Measurements from ENCODE around the gene SRBD1. TPM values are rescaled to one million over a fixed set of nuclear protein-coding genes. Genes with fewer than 3 reads are reported as not detected.

Gene SRBD1
- total RNA-seq, 3 donors from 2014 or later, result 21.1 to 30.2 (median 21.9) TPM

DNA sequence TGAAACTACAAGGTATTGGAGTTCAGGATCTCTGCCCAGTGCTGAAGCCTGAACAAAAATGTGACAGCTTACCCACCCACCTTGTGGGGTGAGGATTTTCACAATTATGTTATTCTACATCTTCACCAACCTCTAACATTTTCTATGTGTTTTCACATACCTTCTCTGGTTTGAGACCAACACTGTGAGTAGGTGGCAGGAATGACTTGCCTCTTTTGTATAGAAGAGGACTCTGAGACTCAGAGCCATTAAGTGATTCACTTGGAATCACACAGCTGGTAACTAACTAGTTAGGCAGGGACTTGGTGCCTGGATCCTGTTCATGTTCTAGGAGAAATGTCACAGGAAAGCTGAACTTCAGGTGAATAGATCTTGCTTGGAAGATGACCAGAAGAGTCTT lies 14.8 kb upstream of the SRBD1 start:
- Histone ChIP-seq H3K27me3 (no peaks in the 10 kb centered on the region), H3K4me1 (no peaks in the 10 kb centered on the region), H3K9me3 (no peaks in the 10 kb centered on the region), H3K27ac (no peak overlapping the region), H3K36me3 (no peaks in the 10 kb centered on the region), H3K4me3 (no peak overlapping the region)
- no peak for DNase-seq (ENCODE audit: low spot score in 2 of 2)
- TF ChIP-seq, protein P1, sequence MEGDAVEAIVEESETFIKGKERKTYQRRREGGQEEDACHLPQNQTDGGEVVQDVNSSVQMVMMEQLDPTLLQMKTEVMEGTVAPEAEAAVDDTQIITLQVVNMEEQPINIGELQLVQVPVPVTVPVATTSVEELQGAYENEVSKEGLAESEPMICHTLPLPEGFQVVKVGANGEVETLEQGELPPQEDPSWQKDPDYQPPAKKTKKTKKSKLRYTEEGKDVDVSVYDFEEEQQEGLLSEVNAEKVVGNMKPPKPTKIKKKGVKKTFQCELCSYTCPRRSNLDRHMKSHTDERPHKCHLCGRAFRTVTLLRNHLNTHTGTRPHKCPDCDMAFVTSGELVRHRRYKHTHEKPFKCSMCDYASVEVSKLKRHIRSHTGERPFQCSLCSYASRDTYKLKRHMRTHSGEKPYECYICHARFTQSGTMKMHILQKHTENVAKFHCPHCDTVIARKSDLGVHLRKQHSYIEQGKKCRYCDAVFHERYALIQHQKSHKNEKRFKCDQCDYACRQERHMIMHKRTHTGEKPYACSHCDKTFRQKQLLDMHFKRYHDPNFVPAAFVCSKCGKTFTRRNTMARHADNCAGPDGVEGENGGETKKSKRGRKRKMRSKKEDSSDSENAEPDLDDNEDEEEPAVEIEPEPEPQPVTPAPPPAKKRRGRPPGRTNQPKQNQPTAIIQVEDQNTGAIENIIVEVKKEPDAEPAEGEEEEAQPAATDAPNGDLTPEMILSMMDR (IDR thresholded peaks at IDR 0.05), result no peak
- no peak for TF ChIP-seq POLR2A (IDR thresholded peaks at IDR 0.05)
- TF ChIP-seq POLR2AphosphoS5 (IDR thresholded peaks at IDR 0.05), result no peak
- intact Hi-C loops (cut with DNase I; ENCODE audit: low total_unique reads), result no loop called here

DNA sequence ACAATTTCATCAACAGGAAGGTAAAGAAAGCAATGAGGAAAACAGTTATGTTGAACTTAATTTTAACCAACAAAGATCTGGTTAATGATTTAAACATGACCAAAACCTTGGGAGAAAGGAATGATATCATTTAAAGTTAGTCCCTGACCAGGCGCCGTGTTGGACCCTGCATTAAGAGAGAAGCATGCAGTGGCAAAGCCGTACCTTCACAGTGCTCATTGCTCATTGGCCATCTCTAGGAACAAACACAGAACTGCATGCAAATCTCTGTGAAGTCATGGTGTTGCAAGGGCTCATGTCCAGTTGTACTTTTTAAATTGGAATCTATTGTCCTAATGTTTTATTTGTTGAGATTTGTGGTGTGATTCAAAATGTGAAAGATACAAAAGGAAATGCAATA lies 12.0 kb upstream of the SRBD1 start:
- Histone ChIP-seq H3K36me3 (no peaks in the 10 kb centered on the region), H3K27me3 (no peaks in the 10 kb centered on the region), H3K4me3 (no peak overlapping the region), H3K9me3 (no peaks in the 10 kb centered on the region), H3K4me1 (no peaks in the 10 kb centered on the region), H3K27ac (no peak overlapping the region)
- intact Hi-C loops (cut with DNase I; ENCODE audit: low total_unique reads), result no loop called here
- DNase-seq (ENCODE audit: low spot score in 2 of 2), result no peak
- TF ChIP-seq POLR2A (IDR thresholded peaks at IDR 0.05) (no peak), POLR2AphosphoS5 (IDR thresholded peaks at IDR 0.05) (no peak)
- TF ChIP-seq, protein P1 (IDR thresholded peaks at IDR 0.05), result no peak

DNA sequence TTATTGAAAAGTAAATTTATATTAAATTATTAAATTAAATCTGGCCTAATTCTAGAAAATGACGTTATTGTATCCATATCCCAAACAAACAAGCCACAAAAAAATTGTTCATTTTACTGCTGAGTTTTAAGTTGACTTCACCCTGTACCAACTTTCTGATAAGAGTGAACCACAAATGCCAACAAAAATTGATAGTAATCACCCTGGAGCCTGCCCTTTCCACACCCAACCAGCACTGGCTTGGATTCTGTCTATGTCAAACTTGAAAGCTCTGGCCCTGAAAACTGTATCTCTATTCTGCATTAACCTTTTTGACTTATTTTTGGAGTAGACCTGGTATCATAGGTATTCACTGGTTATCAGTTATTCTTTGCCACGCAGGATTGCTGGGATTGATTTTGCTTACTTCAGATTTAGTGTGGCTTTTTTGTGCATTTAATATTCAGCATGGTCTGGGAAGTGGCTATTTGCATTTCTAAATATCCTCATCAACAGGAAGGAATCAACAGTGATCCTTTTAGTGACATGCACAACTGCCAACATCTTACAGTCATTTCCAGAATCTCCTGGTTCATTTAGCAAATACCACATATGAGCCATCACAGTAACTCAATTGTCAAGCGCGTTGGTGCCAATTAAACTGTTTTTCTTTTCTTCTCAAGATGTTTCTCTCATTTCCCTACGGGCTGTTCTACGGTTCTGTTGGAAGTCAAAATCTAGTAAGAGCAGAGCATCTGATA lies 11.4 kb upstream of the SRBD1 start:
- intact Hi-C loops (cut with DNase I; ENCODE audit: low total_unique reads), result no loop called here
- no peak for DNase-seq (ENCODE audit: low spot score in 2 of 2)
- TF ChIP-seq POLR2AphosphoS5 (IDR thresholded peaks at IDR 0.05), result no peak
- no peaks in the 10 kb centered on the region for H3K4me1 ChIP-seq
- no peaks in the 10 kb centered on the region for H3K27me3 ChIP-seq
- H3K9me3 ChIP-seq, result no peaks in the 10 kb centered on the region
- H3K4me3 ChIP-seq, result no peak overlapping the region
- H3K36me3 ChIP-seq, result no peaks in the 10 kb centered on the region
- no peak overlapping the region for H3K27ac ChIP-seq

DNA sequence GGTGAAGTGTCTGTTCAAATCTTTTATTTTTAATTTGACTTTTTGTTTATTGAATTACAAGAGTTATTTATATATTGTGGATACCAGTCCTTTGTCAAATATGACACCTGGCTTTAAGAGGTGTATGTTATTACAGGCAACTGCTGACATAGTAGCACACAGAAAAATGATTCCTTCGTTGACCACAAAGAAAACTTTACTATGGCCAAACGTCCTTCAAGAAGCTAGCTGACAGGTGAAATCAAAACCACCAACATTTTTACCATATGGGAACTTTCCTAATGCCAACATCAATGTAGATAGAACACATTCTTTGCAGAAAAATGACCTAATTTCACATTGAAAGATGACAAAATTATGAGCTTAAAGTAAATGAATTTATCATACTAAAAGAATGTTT lies 6.4 kb upstream of the SRBD1 start:
- Histone ChIP-seq H3K27me3 (no peaks in the 10 kb centered on the region), H3K9me3 (no peaks in the 10 kb centered on the region), H3K4me1 (no peaks in the 10 kb centered on the region), H3K4me3 (no peak overlapping the region), H3K27ac (no peak overlapping the region), H3K36me3 (no peaks in the 10 kb centered on the region)
- intact Hi-C loops (cut with DNase I; ENCODE audit: low total_unique reads), result no loop called here
- TF ChIP-seq, protein P1 (IDR thresholded peaks at IDR 0.05), result no peak
- no peak for DNase-seq (ENCODE audit: low spot score in 2 of 2)

DNA sequence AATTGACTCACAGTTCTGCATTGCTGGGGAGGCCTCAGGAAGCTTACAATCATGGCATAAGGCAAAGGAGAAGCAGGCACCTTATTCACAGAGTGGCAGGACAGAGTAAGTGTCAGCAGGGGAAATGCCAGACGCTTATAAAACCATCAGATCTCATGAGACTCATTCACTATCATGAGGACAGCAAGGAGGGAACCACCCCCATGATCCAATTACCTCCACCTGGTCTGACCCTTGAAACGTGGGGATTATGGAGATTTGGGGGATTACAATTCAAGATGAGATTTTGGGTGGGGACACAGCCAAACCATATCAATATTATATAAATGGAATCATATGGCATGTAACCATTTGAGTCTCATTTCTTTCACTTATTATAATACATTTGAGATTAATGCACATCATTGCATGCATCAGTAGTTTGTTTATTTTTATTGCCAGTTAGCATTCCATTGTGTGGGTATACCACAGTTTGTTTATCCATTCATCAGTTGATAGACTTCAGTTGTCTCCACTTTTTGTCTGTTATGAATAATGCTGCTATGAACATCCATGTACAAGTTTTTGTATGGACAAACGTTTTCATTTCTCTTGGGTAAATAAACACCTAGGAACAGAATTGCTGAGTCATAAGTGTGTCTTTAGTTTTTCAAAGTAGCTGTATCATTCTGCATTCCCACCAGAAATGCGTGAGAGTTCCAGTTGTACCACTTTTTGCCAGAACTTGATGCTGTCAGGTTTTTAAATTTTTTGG lies 5.8 kb upstream of the SRBD1 start:
- TF ChIP-seq POLR2AphosphoS5 (IDR thresholded peaks at IDR 0.05), result no peak
- TF ChIP-seq, protein P1 (IDR thresholded peaks at IDR 0.05), result no peak
- TF ChIP-seq POLR2A (IDR thresholded peaks at IDR 0.05), result no peak
- intact Hi-C loops (cut with DNase I; ENCODE audit: low total_unique reads), result no loop called here
- no peak overlapping the region for H3K27ac ChIP-seq
- no peaks in the 10 kb centered on the region for H3K36me3 ChIP-seq
- H3K9me3 ChIP-seq, result no peaks in the 10 kb centered on the region
- H3K4me1 ChIP-seq, result no peaks in the 10 kb centered on the region
- DNase-seq (ENCODE audit: low spot score in 2 of 2), result no peak
- no peak overlapping the region for H3K4me3 ChIP-seq
- no peaks in the 10 kb centered on the region for H3K27me3 ChIP-seq

Data from breast epithelium (tissue), 4 donors.